NCI-H748 (cell line): ENCODE data around the gene ACACA.

Experiments
- DNase-seq: peaks from one replicate; lab custom pipeline; 2025; ENCODE audit not compliant: unreplicated experiment; lab: John Stamatoyannopoulos, UW

The ACACA gene

DNA sequence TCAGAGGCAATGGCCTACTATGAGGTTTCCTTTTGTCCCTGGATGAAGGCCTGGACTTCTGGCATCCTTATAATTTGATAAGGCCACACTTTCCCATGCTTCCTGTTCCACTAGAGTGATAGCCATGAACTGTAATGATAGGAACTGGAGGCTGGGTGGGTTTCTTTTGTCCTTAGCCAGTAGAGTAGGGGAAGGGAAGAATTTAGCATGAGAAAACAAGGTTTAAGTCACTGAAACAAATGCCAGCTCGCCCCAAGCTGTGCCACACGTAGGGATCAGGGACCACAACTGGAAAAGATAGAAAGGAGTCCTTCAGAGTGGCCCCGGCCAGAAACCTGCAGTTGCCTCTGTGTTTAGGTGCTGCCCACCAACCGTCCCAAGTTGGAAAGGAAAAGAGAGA is 111.7 kb downstream of the ACACA start:
- no peak for DNase-seq

DNA sequence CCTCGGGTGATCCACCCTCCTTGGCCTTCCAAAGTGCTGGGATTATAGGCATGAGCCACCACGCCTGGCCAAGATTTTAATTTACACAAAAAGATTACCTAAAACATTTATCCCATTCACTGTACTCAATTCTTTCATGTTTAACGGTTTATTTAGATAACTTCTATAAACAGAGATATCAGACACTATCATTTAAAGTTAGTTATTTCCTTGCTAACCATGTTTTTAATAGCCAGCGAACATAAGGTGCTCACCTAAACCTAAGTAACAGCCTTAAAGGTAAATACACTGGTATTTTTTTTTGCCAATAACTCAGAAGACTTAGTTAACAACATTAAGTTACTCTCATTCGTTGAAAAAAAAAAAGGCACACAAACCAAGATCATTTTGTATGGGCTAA is 112.9 kb downstream of the ACACA start:
- DNase-seq: no peak

DNA sequence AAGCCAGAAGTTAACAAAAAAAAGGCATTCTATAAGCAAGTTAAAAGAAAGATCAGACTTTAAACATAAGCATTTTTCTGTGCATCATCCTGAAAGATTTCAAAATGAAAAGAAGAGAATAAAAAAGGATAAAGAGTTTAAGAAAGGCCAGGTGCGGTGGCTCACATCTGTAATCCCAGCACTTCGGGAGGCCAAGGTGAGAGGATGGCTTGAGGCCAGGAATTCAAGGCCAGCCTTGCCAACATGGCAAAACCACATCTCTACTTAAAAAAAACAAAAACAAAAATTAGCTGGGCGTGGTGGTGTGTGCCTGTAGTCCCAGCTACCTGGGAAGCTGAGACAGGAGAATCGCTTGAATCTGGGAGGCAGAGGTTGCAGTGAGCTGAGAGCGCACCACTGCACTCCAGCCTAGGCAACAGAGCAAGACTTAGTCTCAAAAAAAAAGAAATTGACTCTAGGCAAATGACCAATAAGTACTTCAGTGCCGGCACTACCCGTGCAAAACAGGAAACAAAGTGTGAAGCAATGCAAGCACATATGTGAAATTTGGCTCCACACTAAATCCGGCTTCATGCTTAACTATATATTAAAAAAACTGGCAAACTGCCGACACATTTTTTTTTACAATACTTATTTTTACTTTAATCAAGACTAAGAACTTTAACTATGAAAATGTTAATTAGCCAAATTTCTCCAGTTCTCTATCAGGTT is 114.1 kb downstream of the ACACA start:
- DNase-seq: no peak

DNA sequence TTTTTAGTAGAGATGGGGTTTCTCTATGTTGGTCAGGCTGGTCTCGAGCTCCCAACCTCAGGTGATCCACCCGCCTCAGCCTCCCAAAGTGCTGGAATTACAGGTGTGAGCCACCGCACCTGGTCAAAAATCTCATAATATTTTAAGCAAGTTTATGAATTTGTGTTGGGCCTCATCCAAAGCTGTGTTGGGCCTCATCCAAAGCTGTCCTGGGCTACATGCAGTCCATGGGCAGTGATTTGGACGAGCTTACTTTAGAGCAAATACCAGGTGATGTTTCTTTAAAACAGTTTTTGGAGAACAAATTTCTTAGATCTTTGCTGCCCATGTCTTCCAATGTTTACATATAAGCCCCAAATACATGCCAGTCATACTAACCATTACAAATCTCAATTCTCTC is 115.3 kb downstream of the ACACA start:
- no peak for DNase-seq

DNA sequence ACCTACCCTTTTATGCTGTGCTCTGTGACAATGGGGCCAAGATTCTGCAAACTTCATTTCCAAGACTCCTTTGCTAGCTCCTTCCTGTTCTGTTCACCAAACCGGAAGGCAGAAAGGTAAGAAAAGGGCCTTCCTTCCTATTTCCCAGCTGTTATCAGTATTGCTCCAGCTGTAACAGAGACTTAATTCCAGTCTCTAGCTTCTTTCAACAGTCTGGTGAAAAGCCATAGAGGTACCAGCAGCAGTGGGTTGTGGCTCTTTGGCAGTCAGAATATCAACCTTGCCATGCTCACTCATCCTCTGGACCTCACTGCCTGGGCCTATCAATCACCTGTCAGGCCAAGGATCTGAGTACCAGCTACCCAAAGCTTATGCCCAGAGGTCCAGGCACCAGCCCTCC is 120.2 kb downstream of the ACACA start:
- DNase-seq: no peak

DNA sequence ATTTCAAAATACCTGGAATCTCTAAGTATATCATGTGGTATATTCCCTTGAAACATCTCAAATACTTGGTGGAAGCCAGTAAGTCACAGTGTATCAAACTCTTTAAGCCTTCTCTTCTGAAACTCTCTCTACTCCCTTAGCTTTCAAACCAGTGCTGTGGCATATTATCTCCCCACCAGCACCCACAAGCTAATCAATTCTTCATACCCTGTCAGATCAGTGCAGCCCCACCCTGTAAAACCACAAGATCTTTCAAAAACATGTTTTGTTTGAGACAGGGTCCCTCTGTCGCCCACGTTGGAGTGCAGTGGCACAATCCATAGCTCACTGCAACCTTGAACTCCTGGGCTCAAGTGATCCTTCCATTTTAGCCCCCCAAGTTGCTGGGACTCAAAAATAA is 122.4 kb downstream of the ACACA start:
- DNase-seq: no peak

DNA sequence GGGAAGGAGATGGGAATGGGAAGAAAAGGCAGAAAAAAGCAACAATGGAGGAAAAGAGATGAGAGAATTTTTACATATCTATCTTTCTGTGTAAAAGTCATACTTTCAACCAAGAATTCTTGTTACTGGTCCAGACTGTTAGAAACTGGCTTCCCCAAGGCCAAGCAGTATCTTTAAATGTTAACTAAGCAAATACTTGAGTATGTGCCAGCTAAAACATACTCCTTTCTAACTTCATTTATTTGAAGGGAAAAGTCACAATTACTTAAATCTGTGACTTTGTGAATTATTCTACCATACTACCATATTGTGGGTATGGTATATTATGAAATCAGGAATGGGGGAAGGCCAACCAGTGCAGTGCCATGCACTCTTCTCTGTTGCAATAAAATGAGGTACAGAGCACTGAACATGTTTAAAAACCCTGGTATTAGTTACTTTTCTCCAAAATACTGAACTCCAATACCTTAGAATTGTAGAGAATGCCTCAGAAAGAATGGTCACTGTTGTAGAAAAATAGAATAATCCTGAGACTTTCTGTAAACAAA is 123.1 kb downstream of the ACACA start:
- DNase-seq: no peak

DNA sequence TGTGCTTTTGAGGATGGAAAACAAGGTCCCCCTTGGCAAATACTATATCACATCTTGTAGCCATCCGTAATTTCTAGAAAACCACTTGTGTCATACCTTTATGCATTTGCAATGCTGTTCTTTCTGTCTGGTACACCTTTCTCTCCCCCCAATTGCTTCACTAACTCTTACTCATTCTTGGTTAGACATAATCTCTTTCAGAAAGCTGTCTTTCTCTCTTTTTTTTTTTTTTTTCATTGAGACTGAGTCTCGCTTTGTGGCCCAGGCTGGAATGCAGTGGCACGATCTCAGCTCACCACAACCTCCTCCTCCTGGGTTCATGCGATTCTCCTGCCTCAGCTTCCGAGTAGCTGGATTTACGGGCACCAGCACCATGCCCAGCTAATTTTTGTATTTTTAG is 125.8 kb downstream of the ACACA start:
- no peak for DNase-seq

DNA sequence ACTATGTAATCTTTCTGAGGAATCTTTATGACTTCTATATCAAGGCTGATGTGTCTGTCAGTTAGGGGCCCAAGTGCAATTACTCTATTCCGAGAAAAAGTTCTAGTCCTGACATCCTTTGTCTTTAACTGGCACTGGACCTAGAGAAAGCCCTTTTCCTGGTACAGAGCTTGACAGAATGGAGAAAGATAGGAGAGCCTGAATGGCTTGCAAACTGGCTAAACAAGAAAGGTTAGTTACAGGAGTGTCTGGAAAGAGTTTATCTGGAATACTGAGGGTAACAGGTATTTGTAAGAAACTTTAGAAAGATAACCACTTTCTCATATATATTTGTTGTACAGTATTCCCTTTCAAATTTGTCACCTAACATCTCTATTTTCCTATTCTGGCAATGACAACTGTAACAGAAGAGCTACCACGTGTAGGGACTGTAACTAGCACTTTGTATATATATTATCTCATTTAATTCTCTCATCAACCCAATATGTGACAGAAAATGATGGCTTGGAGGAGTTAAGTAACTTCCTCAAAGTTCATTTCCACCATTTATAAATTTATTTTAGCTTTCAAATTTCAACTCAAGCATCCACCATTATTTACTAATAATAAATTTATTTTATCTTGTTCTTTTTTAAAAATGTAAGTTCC is 128.3 kb downstream of the ACACA start:
- no peak for DNase-seq

DNA sequence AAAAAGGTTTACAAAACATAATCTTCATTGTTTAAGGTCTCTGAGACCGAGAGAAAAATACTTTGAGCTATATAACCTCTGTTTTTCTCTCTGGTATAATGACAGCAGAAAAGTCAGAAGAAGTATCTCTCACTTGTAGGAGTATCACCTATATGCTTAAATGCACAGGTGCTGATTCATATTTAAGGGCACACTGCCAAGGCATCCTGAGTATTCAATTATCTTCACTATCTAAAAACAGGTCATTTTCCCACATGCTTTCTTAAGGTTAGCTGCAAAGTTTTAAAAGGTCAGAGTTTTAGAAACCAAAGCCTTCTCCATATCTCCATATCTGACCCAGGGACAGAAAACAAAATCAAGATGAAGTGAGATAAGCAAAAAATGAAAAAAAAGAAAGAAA is 130.2 kb downstream of the ACACA start:
- DNase-seq: no peak

DNA sequence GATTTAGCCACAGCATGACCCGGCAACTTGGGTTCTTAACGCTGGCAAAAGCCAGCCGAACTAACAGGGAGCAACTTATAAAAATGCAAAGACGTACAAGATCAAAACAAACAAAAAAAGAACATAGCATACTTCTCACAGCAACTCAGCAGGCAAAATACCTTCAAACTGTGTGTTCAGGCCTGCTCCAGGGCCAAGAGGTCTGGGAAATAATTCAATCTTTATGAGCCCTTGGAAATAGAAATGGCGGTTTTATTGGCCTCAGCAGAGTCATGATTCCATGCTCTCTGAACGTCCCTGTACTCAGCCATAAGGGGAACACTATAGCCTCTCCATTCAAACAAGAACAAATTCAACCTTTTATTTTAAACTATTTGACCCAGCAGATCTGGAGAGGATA is 132.2 kb downstream of the ACACA start:
- no peak for DNase-seq

DNA sequence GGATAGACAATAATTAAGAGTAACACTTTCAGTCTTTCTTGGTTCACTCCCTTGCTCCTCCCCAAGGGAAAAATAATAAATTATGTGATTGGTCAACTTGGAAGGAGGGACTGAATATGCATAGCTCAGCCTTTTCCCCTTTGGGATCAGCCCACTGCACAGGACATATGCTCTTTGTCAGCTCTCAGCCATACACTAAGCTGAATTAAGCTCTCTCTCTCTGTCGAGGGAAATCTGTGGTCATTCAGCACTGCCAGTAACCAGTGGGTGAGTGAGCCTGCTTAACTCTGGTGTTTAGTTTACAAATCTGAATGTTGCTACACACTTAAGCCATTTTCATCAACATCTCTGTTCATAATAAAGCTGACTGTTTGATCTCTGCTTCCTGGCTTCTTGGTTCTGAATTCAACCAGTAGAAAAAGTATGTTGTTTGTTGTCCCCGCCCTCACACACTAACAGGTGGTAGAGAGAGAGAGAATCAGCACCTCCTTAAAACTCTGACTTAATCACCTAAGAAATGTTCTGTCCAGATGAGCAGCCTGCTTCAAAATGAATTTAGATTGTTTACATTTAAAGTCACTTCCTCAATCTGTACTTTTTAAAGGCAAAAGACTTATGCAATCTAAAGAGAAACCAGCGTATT is 133.1 kb downstream of the ACACA start:
- DNase-seq: no peak

DNA sequence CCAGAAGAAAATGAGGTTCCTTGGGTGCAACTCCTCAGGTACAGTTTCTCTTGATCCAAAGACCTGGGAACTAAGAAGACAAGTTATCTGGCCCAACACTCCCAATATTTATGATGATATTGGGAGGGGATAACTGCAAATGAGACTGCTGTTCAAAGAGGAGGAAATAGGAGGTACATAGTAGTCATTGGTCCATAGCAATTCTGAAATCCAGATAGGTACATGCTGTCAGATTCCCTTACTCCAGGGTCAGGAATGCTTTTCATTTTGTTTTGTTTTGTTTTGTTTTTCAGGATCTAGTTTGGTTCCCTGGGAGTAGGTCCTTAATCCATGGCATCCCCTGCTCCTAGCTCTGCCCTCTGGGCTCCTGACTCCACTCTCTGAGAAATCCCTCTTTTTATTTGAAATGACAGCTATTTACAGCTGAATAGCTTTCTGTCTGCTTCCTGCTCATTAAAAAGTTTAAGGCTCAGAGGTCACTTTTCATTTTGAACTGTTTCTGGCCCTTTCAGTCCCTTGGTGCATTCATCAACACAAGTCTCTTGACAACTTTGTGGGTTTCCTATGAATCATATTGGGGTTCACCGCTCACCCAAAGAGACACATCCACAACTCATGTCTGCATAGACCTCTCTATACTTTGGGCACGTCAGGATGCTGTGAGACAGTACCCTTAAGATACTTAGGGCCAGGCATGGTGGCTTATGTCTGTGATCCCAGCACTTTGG is 141.0 kb downstream of the ACACA start:
- no peak for DNase-seq

DNA sequence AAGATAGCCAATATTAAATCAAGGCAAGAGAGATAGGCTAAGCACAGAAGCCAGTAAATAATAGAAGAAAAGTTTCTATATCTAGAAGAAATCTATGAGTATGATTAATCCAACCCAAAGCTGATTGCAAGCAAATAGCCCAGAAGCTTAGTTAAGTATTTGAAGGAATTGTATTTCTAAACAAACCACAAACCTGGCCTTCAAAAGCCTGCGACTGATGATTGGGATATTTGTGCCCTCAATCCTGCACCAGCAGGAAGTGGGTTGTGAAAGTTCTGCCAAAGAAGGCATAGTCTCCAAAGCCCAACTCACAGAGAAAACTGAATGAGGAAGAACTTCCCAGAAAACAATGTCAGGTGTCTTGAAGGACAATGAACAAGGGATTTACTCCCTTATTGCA is 145.3 kb downstream of the ACACA start:
- DNase-seq: no peak

DNA sequence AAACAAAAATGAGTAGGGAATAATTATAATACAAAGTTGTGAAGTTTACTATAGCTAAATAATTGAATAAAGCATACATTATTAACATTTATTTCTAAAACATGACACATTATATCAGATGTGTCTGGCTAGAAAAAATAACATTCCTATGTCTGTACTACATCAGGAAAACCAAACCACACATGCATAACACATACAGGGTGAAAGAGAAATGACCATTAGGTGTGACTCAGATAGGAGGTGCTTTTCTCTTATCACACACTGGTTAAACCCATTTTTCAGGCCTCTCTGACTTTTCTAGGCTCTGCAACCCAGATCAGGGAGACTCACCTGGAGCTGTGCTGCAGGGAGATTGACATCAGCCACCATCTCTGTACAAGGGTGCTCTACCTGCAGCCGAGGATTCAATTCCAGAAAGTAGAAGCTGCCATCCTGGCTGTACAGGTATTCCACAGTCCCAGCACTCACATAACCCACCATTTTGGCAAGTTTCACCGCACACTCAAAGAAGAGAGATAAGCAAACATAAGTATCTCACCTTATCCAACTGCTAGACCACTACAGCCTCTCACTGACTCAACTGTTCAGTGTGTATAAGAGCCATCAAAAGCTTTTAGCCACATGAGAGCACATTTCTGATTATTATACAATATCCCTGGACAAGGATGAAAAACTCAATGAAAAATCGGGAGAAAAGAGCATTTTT is 147.5 kb downstream of the ACACA start:
- DNase-seq: no peak

DNA sequence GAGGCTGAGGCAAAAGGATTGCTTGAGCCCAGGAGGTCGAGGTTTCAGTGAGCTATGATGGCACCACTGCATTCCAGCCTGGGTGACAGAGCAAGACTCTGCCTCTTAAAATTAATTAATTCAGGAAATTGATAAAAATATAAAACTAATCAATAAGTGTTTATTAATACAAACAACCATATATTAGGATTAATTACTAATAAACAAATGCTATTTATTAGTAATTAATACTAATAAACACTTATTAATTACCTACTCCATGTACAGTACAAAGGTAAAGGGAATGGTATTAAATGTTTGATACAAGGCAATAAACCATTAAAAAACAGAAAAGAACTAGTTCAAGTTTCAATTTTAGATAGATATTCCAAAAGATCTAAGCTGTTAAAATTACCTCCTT is 150.0 kb downstream of the ACACA start:
- no peak for DNase-seq

DNA sequence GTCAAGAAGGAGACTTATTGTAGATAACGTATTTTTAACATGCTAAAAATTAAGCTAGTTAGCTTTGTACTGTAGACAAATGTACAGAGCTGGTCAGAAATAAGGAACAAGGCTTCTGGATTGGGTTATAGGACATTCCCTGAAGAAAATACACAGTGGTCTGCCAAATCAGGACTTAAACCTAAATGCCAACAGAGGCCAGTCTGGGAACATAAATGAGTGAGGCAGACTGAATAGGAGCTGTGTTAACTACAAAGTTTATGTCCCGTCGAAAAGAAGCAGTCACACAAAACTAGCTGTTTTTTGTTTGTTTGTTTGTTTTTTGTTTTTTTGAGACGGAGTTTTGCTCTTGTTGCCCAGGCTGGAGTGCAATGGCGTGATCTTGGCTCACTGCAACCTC is 151.2 kb downstream of the ACACA start:
- DNase-seq: no peak

DNA sequence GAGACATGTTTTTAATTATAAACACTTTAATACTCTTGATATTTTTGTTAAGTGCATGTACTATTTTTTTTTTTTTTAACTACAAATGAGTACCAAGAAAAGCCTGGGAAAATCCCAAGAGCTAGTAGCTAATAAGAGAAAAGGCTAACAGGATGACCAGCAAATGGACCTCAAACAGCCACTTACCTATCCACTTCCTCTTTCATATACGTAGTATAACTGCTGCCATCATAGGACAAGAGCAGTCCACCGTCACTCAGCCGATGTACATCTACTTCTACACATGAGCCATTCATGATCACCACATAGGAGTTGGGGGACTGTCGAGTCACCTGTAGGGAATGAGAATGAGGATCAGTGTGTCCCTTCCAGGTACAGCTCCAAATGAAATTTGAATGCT is 158.8 kb downstream of the ACACA start:
- DNase-seq: no peak

DNA sequence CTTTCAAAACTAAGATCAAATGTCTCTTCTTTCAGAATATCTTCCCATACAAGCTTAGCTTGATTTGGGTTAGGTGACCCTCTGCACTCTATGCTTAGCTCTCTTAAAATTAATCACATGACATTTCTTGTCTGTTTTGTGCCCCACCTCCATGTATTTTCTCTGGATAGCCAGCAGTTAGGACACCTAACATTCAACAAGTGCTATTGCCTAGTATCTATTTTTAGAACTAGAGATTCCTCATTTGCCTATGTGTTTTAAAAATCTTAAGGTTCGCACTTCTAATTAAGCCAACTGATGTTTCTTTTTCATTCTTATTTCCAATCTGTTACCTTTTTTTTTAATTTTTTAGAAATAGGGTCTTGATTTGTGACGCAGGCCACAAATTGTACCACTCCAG is 160.6 kb downstream of the ACACA start:
- no peak for DNase-seq

DNA sequence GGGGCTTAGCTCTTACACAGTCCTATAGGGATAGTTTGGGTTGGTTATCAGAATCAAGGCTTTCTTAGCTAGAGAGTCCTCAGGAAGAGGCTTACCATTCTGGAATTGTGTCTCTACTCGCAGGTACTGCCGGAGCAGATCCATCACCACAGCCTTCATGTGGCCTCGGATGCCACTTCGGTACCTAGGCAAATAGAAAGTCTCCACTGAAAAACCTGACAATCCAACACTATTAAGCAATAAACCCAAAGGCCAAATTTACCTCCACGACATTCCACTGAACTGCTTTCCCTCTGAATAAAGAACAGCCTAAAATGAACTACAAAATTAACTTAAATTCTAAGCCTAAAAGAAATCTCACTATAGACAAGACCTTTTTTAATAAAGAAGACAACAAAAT is 166.3 kb downstream of the ACACA start:
- no peak for DNase-seq
